ENCODE results near the gene PHF12.

PHF12 gene

GRCh38 chr17:28858801-28859355 lies 92.4 kb downstream of the PHF12 start:
- DNase-seq (ENCODE audit: low read depth), result no peak

GRCh38 chr17:28857905-28858800 lies 93.2 kb downstream of the PHF12 start:
- no peak for DNase-seq (ENCODE audit: low read depth)

- DNase-seq (ENCODE audit: low read depth), result no peak
Observed at GRCh38 chr17:28856028-28856574, 95.2 kb downstream of the PHF12 start.

GRCh38 chr17:28855336-28855679 lies 96.0 kb downstream of the PHF12 start:
- DNase-seq (ENCODE audit: low read depth), result no peak
